Measurements from ENCODE around the gene GET3. TPM values are rescaled to one million over a fixed set of nuclear protein-coding genes. Genes with fewer than 3 reads are reported as not detected.

GET3 gene
- total and polyA plus RNA-seq, 2 of the 13 experiments (the other 11 are each of a cell fraction or from before 2014, with no cell fraction given) = 57.7 to 59.4 TPM

DNA sequence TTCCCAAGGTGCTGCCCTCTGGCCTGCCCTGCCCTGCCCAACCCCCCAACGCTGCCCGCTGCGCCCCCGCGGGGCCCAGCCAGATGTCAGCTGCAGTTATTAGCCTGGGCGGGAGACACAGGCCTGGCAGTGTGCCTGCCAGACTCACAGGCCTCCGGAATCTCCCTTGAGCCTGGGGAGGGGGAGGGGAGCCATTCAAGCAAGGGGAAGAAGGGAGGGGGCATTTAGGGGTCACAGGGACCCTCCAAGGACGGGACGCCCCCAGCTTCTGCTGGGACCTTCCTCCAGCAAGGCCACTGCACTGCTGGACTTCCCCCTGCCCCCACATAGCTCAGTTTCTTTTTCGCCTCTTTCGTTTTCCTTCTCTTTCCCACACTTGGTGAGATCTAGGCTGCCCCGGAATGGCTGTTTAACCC lies 51.4 kb downstream of the GET3 start (continued):
- TF ChIP-seq, protein P1, sequence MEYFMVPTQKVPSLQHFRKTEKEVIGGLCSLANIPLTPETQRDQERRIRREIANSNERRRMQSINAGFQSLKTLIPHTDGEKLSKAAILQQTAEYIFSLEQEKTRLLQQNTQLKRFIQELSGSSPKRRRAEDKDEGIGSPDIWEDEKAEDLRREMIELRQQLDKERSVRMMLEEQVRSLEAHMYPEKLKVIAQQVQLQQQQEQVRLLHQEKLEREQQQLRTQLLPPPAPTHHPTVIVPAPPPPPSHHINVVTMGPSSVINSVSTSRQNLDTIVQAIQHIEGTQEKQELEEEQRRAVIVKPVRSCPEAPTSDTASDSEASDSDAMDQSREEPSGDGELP (IDR thresholded peaks at IDR 0.05; ENCODE audit: borderline replicate concordance, low read depth) = peak; percentile 73; the same call in 1 of the 2 replicates
- TF ChIP-seq SOX13 (IDR thresholded peaks at IDR 0.05) = no peak
- TF ChIP-seq SOX13 (CRISPR knock-in tag; conservative IDR thresholded peaks at IDR 0.05 in 1 of 2, IDR thresholded peaks at IDR 0.05 in 1 of 2) = peak in 1 of 2 experiments; percentile 14; a peak in 1 of 4 replicates
- TF ChIP-seq, protein P2, sequence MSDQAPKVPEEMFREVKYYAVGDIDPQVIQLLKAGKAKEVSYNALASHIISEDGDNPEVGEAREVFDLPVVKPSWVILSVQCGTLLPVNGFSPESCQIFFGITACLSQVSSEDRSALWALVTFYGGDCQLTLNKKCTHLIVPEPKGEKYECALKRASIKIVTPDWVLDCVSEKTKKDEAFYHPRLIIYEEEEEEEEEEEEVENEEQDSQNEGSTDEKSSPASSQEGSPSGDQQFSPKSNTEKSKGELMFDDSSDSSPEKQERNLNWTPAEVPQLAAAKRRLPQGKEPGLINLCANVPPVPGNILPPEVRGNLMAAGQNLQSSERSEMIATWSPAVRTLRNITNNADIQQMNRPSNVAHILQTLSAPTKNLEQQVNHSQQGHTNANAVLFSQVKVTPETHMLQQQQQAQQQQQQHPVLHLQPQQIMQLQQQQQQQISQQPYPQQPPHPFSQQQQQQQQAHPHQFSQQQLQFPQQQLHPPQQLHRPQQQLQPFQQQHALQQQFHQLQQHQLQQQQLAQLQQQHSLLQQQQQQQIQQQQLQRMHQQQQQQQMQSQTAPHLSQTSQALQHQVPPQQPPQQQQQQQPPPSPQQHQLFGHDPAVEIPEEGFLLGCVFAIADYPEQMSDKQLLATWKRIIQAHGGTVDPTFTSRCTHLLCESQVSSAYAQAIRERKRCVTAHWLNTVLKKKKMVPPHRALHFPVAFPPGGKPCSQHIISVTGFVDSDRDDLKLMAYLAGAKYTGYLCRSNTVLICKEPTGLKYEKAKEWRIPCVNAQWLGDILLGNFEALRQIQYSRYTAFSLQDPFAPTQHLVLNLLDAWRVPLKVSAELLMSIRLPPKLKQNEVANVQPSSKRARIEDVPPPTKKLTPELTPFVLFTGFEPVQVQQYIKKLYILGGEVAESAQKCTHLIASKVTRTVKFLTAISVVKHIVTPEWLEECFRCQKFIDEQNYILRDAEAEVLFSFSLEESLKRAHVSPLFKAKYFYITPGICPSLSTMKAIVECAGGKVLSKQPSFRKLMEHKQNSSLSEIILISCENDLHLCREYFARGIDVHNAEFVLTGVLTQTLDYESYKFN (CRISPR knock-in tag; conservative IDR thresholded peaks at IDR 0.05) = peak; percentile 46
- no peak for TF ChIP-seq ZNF878 (CRISPR knock-in tag; IDR thresholded peaks at IDR 0.05)
- no peak for TF ChIP-seq AKAP8 (CRISPR knock-in tag; IDR thresholded peaks at IDR 0.05)
- peak; percentile 50; the same call in 1 of the 2 replicates for TF ChIP-seq RXRA (CRISPR knock-in tag; IDR thresholded peaks at IDR 0.05)
- TF ChIP-seq REXO4 (CRISPR knock-in tag; IDR thresholded peaks at IDR 0.05; ENCODE audit: borderline replicate concordance) = no peak
- no peak for TF ChIP-seq ZSCAN20 (CRISPR knock-in tag; IDR thresholded peaks at IDR 0.05; ENCODE audit: borderline replicate concordance)
- no peak for TF ChIP-seq ZNF326 (CRISPR knock-in tag; IDR thresholded peaks at IDR 0.05; ENCODE audit: borderline replicate concordance)
- TF ChIP-seq NFYB (CRISPR knock-in tag; IDR thresholded peaks at IDR 0.05) = no peak
- peak; percentile 48 for TF ChIP-seq PRPF4 (IDR thresholded peaks at IDR 0.05; ENCODE audit: low read depth, low read length, poor library complexity, severe bottlenecking)
- TF ChIP-seq, protein P3, sequence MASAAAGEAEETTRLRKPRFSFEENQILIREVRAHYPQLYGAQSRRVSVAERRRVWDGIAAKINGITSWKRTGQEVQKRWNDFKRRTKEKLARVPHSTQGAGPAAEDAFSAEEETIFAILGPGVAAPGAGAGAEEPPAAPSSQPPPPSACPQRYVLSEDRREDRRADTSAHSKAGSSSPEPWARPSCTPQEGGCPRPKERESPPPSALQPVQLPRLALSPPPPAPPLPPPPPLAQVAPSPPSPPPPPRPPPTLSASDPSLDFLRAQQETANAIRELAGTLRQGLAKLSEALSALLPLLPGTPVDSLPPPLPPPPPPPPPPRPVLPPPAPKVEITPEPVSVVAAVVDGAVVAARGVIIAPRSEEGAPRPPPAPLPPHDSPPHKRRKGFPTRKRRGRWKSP (CRISPR knock-in tag; IDR thresholded peaks at IDR 0.05) = no peak
- TF ChIP-seq MYC (CRISPR knock-in tag; IDR thresholded peaks at IDR 0.05; ENCODE audit: borderline replicate concordance) = no peak
- TF ChIP-seq, protein P4, sequence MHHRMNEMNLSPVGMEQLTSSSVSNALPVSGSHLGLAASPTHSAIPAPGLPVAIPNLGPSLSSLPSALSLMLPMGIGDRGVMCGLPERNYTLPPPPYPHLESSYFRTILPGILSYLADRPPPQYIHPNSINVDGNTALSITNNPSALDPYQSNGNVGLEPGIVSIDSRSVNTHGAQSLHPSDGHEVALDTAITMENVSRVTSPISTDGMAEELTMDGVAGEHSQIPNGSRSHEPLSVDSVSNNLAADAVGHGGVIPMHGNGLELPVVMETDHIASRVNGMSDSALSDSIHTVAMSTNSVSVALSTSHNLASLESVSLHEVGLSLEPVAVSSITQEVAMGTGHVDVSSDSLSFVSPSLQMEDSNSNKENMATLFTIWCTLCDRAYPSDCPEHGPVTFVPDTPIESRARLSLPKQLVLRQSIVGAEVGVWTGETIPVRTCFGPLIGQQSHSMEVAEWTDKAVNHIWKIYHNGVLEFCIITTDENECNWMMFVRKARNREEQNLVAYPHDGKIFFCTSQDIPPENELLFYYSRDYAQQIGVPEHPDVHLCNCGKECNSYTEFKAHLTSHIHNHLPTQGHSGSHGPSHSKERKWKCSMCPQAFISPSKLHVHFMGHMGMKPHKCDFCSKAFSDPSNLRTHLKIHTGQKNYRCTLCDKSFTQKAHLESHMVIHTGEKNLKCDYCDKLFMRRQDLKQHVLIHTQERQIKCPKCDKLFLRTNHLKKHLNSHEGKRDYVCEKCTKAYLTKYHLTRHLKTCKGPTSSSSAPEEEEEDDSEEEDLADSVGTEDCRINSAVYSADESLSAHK (CRISPR knock-in tag; IDR thresholded peaks at IDR 0.05; ENCODE audit: borderline replicate concordance) = no peak
- TF ChIP-seq HOXA5 (CRISPR knock-in tag; IDR thresholded peaks at IDR 0.05) = no peak
- TF ChIP-seq SMC3 (IDR thresholded peaks at IDR 0.05; ENCODE audit: low read length) = no peak
- TF ChIP-seq, protein P5, sequence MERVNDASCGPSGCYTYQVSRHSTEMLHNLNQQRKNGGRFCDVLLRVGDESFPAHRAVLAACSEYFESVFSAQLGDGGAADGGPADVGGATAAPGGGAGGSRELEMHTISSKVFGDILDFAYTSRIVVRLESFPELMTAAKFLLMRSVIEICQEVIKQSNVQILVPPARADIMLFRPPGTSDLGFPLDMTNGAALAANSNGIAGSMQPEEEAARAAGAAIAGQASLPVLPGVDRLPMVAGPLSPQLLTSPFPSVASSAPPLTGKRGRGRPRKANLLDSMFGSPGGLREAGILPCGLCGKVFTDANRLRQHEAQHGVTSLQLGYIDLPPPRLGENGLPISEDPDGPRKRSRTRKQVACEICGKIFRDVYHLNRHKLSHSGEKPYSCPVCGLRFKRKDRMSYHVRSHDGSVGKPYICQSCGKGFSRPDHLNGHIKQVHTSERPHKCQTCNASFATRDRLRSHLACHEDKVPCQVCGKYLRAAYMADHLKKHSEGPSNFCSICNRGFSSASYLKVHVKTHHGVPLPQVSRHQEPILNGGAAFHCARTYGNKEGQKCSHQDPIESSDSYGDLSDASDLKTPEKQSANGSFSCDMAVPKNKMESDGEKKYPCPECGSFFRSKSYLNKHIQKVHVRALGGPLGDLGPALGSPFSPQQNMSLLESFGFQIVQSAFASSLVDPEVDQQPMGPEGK (CRISPR knock-in tag; IDR thresholded peaks at IDR 0.05) = peak; percentile 93

Data from HepG2 (cell line).